Measurements from ENCODE around the gene SYT15. TPM values are rescaled to one million over a fixed set of nuclear protein-coding genes. Genes with fewer than 3 reads are reported as not detected.

SYT15 gene
- total RNA-seq, 2 donors from 2014 or later: 1.3 to 3.2 TPM

DNA sequence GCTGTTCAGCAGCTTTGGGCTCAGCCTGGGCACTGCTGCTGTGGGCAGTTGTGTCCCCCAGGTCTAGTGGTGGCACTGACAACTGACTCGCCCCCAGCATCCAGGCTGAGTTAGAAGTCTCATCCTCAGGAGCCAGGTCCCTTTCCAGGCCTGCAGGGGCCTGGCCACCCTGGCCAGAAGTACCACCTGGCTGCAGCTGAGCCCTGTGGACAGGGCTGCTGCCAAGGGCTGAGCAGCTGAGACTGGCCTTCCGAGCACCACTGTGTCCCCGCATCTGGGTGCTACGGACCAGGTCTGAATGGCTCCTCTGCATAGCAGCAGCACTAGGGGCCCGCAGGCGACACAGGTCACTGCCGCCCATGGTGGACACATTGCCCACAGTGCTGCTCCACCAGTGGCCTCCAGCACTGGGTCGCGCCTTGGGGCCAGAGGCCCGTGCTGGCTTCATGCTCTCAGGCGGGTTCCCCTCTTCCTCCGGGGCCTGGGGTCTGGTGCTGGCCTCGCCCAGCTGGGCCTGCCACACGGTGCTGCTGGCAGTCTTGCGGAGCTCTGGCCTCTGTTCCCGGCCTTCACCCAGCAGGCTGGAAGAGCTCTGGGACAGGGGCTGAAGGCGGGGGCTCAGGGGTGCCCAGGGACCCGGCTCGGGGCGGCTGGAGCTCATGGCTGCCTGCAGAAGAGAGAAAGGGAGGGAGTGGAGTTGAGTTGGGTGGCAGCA lies 28.7 kb upstream of the SYT15 start:
- Mint-ChIP-seq H3K4me1 (no peaks in the 10 kb centered on the region), H3K36me3 (ENCODE audit: low read depth) (peaks cover 2% of the 10 kb centered on the region), H3K9me3 (no peaks in the 10 kb centered on the region), H3K4me3 (no peak overlapping the region), H3K27ac (no peak overlapping the region), H3K27me3 (ENCODE audit: insufficient read depth) (no peaks in the 10 kb centered on the region)
- Histone ChIP-seq H3K27ac (ENCODE audit: low read depth, low read length) (no peak overlapping the region), H3K4me3 (ENCODE audit: low read length) (no peak overlapping the region), H3K27me3 (ENCODE audit: control insufficient read depth, insufficient read depth, low read length, poor library complexity, severe bottlenecking) (peaks cover 5% of the 10 kb centered on the region), H3K4me1 (ENCODE audit: control insufficient read depth, insufficient read depth, low read length) (peaks cover under 1% of the 10 kb centered on the region), H3K36me3 (ENCODE audit: control insufficient read depth, insufficient read depth, low read length) (no peaks in the 10 kb centered on the region), H3K9ac (ENCODE audit: extremely low read depth, low read length, poor library complexity, severe bottlenecking) (no peak overlapping the region), H3K9me3 (ENCODE audit: control insufficient read depth, low read length) (no peaks in the 10 kb centered on the region)
- TF ChIP-seq, protein P1, sequence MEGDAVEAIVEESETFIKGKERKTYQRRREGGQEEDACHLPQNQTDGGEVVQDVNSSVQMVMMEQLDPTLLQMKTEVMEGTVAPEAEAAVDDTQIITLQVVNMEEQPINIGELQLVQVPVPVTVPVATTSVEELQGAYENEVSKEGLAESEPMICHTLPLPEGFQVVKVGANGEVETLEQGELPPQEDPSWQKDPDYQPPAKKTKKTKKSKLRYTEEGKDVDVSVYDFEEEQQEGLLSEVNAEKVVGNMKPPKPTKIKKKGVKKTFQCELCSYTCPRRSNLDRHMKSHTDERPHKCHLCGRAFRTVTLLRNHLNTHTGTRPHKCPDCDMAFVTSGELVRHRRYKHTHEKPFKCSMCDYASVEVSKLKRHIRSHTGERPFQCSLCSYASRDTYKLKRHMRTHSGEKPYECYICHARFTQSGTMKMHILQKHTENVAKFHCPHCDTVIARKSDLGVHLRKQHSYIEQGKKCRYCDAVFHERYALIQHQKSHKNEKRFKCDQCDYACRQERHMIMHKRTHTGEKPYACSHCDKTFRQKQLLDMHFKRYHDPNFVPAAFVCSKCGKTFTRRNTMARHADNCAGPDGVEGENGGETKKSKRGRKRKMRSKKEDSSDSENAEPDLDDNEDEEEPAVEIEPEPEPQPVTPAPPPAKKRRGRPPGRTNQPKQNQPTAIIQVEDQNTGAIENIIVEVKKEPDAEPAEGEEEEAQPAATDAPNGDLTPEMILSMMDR (conservative IDR thresholded peaks at IDR 0.05): no peak
- DNase-seq: peak; percentile 43
- WGBS, 2 experiments (ENCODE audit: insufficient coverage in 1 of 2, insufficient read length in 1 of 2): 86 to 91% methylated on average over 16 to 20 of the region's 20 CpGs

DNA sequence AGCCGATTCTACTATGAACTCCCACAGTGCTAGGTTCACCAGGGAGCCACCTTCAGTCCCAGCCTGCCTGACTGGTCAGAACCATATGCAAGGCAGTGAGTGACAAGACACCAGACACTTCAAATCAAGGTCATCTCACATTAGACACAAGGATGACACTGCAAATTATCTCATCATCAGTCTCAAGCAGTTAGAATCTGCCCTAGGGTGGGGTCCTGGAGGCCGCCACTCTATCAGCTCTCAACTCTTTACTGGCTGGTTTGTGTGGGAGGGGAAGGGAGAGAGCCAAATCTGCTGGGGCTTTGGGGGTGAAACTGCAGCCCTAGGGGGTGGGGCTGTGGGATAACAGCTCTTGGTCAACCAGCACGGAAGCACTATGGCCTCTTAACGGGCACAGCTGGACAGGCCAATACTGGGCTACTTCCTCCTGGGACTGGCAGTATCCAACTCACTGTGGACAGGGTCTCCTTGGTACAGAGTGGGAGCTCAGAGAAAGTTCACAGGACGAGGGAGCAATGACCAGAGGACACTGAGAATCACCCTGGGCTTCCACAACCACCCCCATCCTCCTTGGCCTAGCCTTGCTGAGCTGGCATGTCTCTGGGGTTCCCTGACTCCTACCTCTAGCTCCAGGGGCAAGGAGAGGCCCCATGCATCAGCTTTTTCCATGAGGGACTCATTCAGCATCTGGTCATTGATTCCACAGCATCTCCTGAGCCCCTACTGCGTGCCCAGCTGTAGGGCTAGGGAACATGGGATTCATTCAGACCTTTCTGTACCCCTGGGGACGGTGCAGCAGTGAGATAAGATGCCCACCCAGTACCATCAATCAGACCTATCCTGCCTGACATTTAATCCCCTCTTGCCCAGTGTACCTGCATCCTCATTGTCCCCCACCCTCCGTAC lies 27.9 kb upstream of the SYT15 start:
- Histone ChIP-seq H3K9me3 (ENCODE audit: control insufficient read depth, low read length) (no peaks in the 10 kb centered on the region), H3K27ac (ENCODE audit: low read depth, low read length) (no peak overlapping the region), H3K9ac (ENCODE audit: extremely low read depth, low read length, poor library complexity, severe bottlenecking) (no peak overlapping the region), H3K4me3 (ENCODE audit: low read length) (no peak overlapping the region), H3K27me3 (ENCODE audit: control insufficient read depth, insufficient read depth, low read length, poor library complexity, severe bottlenecking) (peaks cover 14% of the 10 kb centered on the region), H3K36me3 (ENCODE audit: control insufficient read depth, insufficient read depth, low read length) (no peaks in the 10 kb centered on the region), H3K4me1 (ENCODE audit: control insufficient read depth, insufficient read depth, low read length) (peaks cover 7% of the 10 kb centered on the region)
- Mint-ChIP-seq H3K4me1 (peaks cover under 1% of the 10 kb centered on the region), H3K27ac (no peak overlapping the region), H3K9me3 (no peaks in the 10 kb centered on the region), H3K4me3 (no peak overlapping the region), H3K36me3 (ENCODE audit: low read depth) (peaks cover 2% of the 10 kb centered on the region), H3K27me3 (ENCODE audit: insufficient read depth) (no peaks in the 10 kb centered on the region)
- TF ChIP-seq, protein P1 (conservative IDR thresholded peaks at IDR 0.05): no peak
- 82 to 85% methylated on average over 7 to 8 of the region's 8 CpGs for WGBS, 2 experiments (ENCODE audit: insufficient coverage in 1 of 2, insufficient read length in 1 of 2)
- DNase-seq: no peak

DNA sequence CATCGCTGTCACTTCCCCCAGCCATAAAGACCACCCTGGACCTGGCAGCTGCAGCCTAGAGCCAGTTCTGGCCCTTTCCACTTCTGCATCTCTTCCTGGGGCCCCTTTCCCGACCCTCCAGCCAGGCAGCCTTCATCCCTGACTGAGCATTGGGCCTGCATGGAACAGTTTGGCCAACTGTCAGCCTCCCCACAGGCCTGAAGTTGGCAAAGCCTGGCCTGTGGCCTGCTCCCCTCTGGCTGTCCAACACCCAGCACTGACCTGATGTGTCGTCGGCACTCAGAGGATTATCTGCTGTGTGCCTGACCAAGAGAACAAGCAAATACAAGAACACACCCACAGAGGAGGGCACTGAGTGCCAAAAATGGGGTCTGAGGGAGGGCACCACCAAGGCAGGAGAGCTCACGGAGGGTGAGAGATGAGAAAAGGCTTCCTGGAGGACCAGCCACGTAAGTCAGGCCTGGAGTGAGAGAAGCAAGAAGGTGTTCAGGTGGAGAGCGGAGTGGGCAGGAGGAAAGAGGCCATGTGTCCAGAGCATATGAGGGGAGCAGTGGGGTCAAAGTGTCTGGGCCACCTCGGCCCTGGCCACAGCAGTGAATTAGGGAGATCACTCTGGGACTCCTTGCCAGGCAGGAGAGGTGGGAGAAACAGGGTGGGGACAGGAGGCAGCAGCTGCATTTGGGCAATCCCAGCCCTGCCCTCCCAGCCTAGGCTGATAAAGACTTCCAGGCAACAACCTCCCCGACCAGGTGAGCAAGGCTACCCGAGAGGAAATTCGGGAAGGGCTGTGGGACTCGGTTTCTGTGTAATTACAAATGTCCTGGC lies 27.0 kb upstream of the SYT15 start:
- no peak overlapping the region for H3K4me3 Mint-ChIP-seq
- H3K27me3 Mint-ChIP-seq (ENCODE audit: insufficient read depth): no peaks in the 10 kb centered on the region
- TF ChIP-seq, protein P1 (conservative IDR thresholded peaks at IDR 0.05): no peak
- no peak overlapping the region for H3K27ac ChIP-seq (ENCODE audit: low read depth, low read length)
- H3K27ac Mint-ChIP-seq: no peak overlapping the region
- no peaks in the 10 kb centered on the region for H3K9me3 Mint-ChIP-seq
- H3K36me3 ChIP-seq (ENCODE audit: control insufficient read depth, insufficient read depth, low read length): no peaks in the 10 kb centered on the region
- H3K9ac ChIP-seq (ENCODE audit: extremely low read depth, low read length, poor library complexity, severe bottlenecking): no peak overlapping the region
- no peak overlapping the region for H3K4me3 ChIP-seq (ENCODE audit: low read length)
- H3K9me3 ChIP-seq (ENCODE audit: control insufficient read depth, low read length): no peaks in the 10 kb centered on the region
- WGBS, 2 experiments (ENCODE audit: insufficient coverage in 1 of 2, insufficient read length in 1 of 2): 89 to 93% methylated on average over 12 of the region's 12 CpGs
- DNase-seq: peak; percentile 43
- H3K36me3 Mint-ChIP-seq (ENCODE audit: low read depth): peaks cover 2% of the 10 kb centered on the region
- H3K4me1 ChIP-seq (ENCODE audit: control insufficient read depth, insufficient read depth, low read length): peaks cover 7% of the 10 kb centered on the region
- peaks cover 16% of the 10 kb centered on the region for H3K27me3 ChIP-seq (ENCODE audit: control insufficient read depth, insufficient read depth, low read length, poor library complexity, severe bottlenecking)
- peaks cover 2% of the 10 kb centered on the region for H3K4me1 Mint-ChIP-seq

All from endodermal cell (in vitro differentiated cells).